HL-60 (cell line): ENCODE measurements around the gene PALM.

Experiments
- POLR2AphosphoS5 ChIP-seq: IDR thresholded peaks from 2 replicates; pipeline ENCODE4 v1.6.1; 2012; ENCODE audit warnings: low read depth
- SPI1 ChIP-seq: IDR thresholded peaks from 2 replicates; pipeline ENCODE4 v1.6.1; 2012; ENCODE audit warnings: low read depth, mild to moderate bottlenecking, borderline replicate concordance
- TF ChIP-seq, protein P1 (sequence below): IDR thresholded peaks from one replicate; pipeline ENCODE4 v1.5.1; 2011; ENCODE audit warnings: low read length, control low read depth, inconsistent platforms; ENCODE audit not compliant: insufficient read depth
- TF ChIP-seq, protein P2 (sequence below): IDR thresholded peaks from 2 replicates; pipeline ENCODE4 v1.6.1; 2012; ENCODE audit warnings: low read depth; ENCODE audit not compliant: insufficient replicate concordance

- TF ChIP-seq, protein P1, sequence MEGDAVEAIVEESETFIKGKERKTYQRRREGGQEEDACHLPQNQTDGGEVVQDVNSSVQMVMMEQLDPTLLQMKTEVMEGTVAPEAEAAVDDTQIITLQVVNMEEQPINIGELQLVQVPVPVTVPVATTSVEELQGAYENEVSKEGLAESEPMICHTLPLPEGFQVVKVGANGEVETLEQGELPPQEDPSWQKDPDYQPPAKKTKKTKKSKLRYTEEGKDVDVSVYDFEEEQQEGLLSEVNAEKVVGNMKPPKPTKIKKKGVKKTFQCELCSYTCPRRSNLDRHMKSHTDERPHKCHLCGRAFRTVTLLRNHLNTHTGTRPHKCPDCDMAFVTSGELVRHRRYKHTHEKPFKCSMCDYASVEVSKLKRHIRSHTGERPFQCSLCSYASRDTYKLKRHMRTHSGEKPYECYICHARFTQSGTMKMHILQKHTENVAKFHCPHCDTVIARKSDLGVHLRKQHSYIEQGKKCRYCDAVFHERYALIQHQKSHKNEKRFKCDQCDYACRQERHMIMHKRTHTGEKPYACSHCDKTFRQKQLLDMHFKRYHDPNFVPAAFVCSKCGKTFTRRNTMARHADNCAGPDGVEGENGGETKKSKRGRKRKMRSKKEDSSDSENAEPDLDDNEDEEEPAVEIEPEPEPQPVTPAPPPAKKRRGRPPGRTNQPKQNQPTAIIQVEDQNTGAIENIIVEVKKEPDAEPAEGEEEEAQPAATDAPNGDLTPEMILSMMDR, result no peak
- TF ChIP-seq SPI1, result no peak
- TF ChIP-seq, protein P2, sequence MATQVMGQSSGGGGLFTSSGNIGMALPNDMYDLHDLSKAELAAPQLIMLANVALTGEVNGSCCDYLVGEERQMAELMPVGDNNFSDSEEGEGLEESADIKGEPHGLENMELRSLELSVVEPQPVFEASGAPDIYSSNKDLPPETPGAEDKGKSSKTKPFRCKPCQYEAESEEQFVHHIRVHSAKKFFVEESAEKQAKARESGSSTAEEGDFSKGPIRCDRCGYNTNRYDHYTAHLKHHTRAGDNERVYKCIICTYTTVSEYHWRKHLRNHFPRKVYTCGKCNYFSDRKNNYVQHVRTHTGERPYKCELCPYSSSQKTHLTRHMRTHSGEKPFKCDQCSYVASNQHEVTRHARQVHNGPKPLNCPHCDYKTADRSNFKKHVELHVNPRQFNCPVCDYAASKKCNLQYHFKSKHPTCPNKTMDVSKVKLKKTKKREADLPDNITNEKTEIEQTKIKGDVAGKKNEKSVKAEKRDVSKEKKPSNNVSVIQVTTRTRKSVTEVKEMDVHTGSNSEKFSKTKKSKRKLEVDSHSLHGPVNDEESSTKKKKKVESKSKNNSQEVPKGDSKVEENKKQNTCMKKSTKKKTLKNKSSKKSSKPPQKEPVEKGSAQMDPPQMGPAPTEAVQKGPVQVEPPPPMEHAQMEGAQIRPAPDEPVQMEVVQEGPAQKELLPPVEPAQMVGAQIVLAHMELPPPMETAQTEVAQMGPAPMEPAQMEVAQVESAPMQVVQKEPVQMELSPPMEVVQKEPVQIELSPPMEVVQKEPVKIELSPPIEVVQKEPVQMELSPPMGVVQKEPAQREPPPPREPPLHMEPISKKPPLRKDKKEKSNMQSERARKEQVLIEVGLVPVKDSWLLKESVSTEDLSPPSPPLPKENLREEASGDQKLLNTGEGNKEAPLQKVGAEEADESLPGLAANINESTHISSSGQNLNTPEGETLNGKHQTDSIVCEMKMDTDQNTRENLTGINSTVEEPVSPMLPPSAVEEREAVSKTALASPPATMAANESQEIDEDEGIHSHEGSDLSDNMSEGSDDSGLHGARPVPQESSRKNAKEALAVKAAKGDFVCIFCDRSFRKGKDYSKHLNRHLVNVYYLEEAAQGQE, result no peak
- TF ChIP-seq POLR2AphosphoS5, result no peak
Measured at GRCh38 chr19:754530-754929, 45.8 kb downstream of the PALM start.
